NCI-H748 treated with DMSO at 0.1 percent for 48 hours (cell line): Measurements from ENCODE around the gene KAT6B.

Source experiments
- DNase-seq: peaks from one replicate; lab custom pipeline; 2025; lab: John Stamatoyannopoulos, UW

KAT6B gene

GRCh38 chr10:75070961-75071428 is 244.6 kb downstream of the KAT6B start:
- peak; percentile 37 for DNase-seq

DNA sequence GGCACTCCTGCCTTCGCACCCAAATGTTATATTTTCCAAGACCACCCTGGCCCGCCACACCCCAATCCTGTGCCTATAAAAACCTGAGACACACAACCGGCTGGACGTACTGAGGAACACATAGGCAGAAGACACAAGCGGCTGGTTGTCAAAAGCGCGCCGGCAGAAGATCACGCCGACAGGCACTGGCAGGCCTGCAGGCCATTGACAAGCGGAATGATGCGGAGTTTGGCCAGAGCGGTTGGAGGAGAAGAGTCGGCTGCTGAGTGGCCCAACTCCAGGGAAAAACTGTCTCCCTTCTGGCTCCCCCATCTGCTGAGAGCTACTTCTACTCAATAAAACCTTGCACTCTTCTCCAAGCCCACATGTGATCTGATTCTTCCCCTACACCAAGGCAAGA is 245.4 kb downstream of the KAT6B start:
- DNase-seq: no peak

- DNase-seq: no peak
These were observed 246.3 kb downstream of the KAT6B start for GRCh38 chr10:75072727-75073126.

GRCh38 chr10:75073442-75073841 is 247.0 kb downstream of the KAT6B start:
- DNase-seq: no peak

DNA sequence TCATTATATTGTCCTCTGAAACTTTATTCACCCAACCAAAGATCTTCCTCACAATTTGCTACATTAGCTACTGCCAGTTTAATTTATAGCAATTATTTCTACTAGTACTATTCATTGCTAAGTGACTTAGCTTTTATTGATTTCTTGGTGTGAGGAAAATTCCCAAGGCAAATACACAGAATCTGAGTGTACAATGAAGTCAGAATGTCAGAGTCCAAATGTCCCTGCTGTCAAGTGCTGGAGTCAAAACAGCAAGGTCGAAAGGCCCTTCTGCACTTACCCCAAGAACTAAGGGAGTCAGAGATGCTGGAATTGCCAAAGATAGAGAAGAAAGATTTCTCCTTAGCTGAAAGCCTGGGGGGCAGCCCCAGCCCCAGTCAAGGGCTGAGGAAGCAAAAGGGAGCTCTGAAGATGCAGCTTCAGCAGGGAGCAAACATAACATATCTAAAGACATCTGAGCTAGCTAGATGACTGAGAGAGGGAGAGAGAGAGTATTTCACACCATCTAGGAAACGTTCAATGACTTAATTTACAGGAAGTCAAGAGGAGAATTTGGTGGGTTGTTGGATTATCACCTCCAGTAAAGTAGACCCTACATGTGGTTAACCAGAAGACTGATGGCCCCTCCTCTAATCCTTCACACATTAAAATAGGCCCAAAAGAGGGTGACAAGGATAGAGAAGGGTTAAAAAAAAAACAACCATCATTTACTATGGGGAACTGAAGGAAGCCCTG is 248.5 kb downstream of the KAT6B start:
- DNase-seq: no peak

DNA sequence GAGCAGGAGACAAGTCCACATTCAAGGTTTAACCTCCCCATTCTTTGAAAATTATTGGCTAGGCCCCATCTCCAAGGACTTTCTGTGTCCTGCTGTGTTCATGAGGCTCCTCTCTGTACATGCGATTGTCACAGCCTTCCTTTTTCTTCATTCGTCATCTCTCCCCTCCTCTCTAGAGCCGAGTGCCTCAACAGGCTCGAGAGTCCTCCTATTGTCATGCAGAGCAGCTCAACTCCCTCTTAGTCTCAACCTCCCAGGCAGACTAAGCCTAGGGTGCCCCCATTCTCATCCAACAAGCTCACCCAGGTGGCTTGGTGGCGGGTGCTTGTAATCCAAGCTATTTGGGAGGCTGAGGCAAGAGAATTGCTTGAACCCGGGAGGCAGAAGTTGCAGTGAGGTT is 249.9 kb downstream of the KAT6B start:
- DNase-seq: no peak

DNA sequence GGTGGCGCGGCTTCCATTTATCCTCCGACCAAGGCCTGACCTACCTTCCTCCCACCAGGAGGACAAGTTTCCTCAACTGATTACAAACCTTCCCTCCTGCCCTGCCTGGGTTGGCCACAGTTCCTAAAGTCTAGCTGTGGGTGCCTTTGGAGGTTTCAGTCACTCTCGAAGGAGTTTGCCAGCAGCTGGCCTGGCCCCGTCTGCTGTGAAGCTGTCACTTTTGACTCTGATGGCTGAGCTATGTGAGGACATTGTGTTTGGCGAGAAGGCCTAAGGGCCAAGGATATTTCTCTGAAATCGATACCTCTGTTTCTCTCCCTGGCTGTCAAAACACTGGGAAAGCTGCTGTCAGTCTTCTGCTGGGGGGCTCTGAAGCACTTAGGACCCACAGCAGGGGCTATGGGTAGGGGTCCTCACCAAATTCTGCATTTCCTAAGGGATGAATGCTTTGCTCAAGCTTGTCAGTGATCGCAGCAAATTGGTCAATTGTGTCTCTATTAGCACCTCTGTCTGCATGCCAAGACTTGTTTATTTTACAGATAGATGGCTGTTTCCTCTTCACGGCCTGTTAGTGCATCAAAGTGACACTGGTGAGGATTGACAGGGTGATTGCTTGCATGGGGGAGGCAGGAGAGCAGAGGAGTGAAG is 253.2 kb downstream of the KAT6B start:
- DNase-seq: peak; percentile 0

DNA sequence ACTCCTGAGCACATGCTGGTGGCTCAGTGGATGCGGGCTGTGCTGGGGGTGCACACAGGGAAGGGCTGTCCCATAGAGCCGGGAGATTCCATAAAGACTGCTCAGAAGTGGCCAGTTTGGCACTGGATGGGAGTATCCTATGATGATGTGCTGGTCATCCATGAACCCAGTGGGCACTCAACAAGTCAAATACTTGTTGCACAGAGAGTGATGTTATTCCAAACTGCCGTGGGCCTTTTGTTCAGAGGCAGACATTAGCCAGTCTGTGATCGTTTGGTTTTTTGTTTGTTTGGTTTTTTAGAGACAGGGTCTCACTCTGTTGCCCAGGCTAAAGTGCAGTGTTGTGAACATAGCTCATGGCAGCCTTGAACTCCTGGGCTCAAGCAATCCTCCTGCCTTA is 254.2 kb downstream of the KAT6B start:
- DNase-seq: no peak

DNA sequence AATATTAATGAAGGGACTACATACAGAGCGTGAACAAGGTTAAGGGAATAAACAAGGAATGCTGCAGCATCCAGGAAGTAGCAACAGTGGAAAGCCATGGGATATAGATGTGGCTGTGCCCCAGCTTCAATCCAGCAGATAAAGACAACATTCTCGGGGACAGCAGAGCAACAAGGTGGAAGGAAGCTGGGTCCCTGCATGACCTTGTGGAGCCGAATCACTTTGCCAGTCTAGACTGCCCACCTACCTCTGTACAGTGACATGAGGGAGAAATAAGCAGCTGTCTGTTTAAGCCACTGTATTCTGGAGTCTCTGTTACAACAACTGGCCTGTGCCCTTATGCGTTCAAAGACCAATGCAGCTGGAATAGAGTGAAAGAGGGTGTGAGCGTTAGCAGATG is 255.0 kb downstream of the KAT6B start:
- no peak for DNase-seq
